Measurements from ENCODE around the gene RNF208. TPM values are rescaled to one million over a fixed set of nuclear protein-coding genes. Genes with fewer than 3 reads are reported as not detected.

The RNF208 gene
- total RNA-seq, 1 donor from 2014 or later = 0.77 TPM

- Histone ChIP-seq H3K79me2 (ENCODE audit: low read depth) (no peaks in the 10 kb centered on the region), H3K4me1 (no peaks in the 10 kb centered on the region), H2AFZ (replicated peaks) (no peak overlapping the region), H3K4me3 (no peak overlapping the region), H3F3A (ENCODE audit: low read depth) (no peaks in the 10 kb centered on the region), H3K9ac (no peak overlapping the region), H3K27ac (no peak overlapping the region), H3K4me2 (no peak overlapping the region), H4K20me1 (ENCODE audit: low read depth) (no peaks in the 10 kb centered on the region), H3K9me3 (ENCODE audit: low read depth) (no peaks in the 10 kb centered on the region), H3K36me3 (no peaks in the 10 kb centered on the region), H3K27me3 (no peaks in the 10 kb centered on the region)
- TF ChIP-seq EZH2 (IDR thresholded peaks at IDR 0.05) (no peak), CTCF (IDR thresholded peaks at IDR 0.05) (no peak), EZH2phosphoT487 (IDR thresholded peaks at IDR 0.05) (no peak)
- H3K36me3 Mint-ChIP-seq = peaks cover 8% of the 10 kb centered on the region
- H3K4me3 Mint-ChIP-seq = no peak overlapping the region
- no peaks in the 10 kb centered on the region for H3K9me3 Mint-ChIP-seq
- DNase-seq (ENCODE audit: low spot score) = no peak
- H3K27me3 Mint-ChIP-seq (ENCODE audit: insufficient read depth, low read depth) = peaks cover under 1% of the 10 kb centered on the region
- H3K4me1 Mint-ChIP-seq = no peaks in the 10 kb centered on the region
- no peak overlapping the region for H3K27ac Mint-ChIP-seq
Observed at GRCh38 chr9:137269231-137269772, 47.3 kb upstream of the RNF208 start.

DNA sequence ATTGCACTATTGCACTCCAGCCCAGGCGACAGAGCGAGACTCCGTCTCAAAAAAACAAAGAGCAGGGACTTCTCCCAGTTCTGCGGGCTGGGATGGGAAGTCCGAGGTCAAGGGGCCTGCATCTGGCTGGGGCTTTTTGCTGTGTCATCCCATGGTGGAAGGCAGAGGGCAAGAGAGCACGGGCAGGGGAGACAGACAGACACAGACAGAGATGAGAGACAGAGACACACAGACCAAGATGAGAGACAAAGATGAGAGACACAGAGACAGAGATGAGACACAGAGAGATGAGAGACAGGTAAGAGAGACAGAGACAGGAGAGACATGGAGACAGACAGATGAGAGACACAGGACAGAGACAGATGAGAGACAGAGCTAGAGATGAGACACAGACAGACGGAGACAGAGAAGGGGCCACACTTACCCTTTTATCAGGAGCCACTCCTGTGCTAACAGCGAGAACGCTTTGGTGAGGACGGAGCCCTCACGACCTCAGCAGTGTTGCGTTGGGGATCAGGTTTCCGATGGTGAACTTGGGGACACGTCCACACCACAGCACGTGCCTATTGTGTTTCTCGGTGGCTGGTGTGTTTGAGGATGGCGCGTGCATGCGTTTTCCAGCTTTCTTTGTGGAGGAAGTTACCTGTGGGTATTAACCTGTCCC, 46.6 kb upstream of the RNF208 start:
- no peak for DNase-seq (ENCODE audit: low spot score)
- Histone ChIP-seq H3K9me3 (ENCODE audit: low read depth) (no peaks in the 10 kb centered on the region), H3K9ac (no peak overlapping the region), H4K20me1 (ENCODE audit: low read depth) (no peaks in the 10 kb centered on the region), H3K4me3 (no peak overlapping the region), H3K79me2 (ENCODE audit: low read depth) (no peaks in the 10 kb centered on the region), H3F3A (ENCODE audit: low read depth) (no peaks in the 10 kb centered on the region), H3K36me3 (no peaks in the 10 kb centered on the region), H2AFZ (replicated peaks) (no peak overlapping the region), H3K4me1 (no peaks in the 10 kb centered on the region), H3K4me2 (no peak overlapping the region), H3K27me3 (no peaks in the 10 kb centered on the region), H3K27ac (no peak overlapping the region)
- Mint-ChIP-seq H3K4me1 (no peaks in the 10 kb centered on the region), H3K4me3 (no peak overlapping the region), H3K36me3 (peaks cover 8% of the 10 kb centered on the region), H3K27me3 (ENCODE audit: insufficient read depth, low read depth) (no peaks in the 10 kb centered on the region), H3K9me3 (no peaks in the 10 kb centered on the region), H3K27ac (no peak overlapping the region)
- no peak for TF ChIP-seq CTCF (IDR thresholded peaks at IDR 0.05)
- no peak for TF ChIP-seq EZH2 (IDR thresholded peaks at IDR 0.05)
- no peak for TF ChIP-seq EZH2phosphoT487 (IDR thresholded peaks at IDR 0.05)

DNA sequence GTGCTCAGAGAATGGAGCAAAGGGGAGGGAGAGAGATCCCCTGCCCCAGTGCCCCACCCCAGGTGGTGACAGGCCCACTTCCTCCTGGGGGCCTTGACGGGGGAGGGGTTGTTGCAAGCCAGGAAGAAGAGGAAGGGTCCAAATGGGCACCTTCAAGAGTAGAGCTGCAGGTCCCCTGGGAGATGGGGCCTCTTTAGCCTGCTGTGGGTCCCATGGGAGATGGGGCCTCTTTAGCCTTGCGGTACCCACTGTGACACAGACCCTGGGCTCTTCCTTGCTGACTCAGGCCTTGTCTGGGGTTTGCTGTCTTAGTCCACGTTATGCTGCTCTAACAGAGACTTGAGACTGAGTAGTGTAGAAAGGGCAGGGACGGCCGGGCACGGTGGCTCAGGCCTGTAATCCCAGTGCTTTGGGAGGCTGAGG, 45.9 kb upstream of the RNF208 start:
- TF ChIP-seq EZH2 (IDR thresholded peaks at IDR 0.05) (no peak), CTCF (IDR thresholded peaks at IDR 0.05) (no peak), EZH2phosphoT487 (IDR thresholded peaks at IDR 0.05) (no peak)
- Histone ChIP-seq H3K4me2 (no peak overlapping the region), H3F3A (ENCODE audit: low read depth) (no peaks in the 10 kb centered on the region), H4K20me1 (ENCODE audit: low read depth) (no peaks in the 10 kb centered on the region), H3K9ac (no peak overlapping the region), H2AFZ (replicated peaks) (no peak overlapping the region), H3K27me3 (no peaks in the 10 kb centered on the region), H3K79me2 (ENCODE audit: low read depth) (no peaks in the 10 kb centered on the region), H3K36me3 (no peaks in the 10 kb centered on the region), H3K4me1 (no peaks in the 10 kb centered on the region), H3K27ac (no peak overlapping the region), H3K9me3 (ENCODE audit: low read depth) (no peaks in the 10 kb centered on the region), H3K4me3 (no peak overlapping the region)
- Mint-ChIP-seq H3K9me3 (no peaks in the 10 kb centered on the region), H3K27me3 (ENCODE audit: insufficient read depth, low read depth) (no peaks in the 10 kb centered on the region), H3K27ac (no peak overlapping the region), H3K4me3 (no peak overlapping the region), H3K36me3 (peaks cover 8% of the 10 kb centered on the region), H3K4me1 (no peaks in the 10 kb centered on the region)
- no peak for DNase-seq (ENCODE audit: low spot score)
